HG02623 (cell line): ENCODE results near the gene AMER1.
"Not testable (repeated sequence)": the region's sequence is repeated elsewhere in the genome, so short reads cannot be mapped to it uniquely, and the experiment has no call there.

Source experiments
- ATAC-seq: cut with Tn5 transposase; IDR thresholded peaks from one replicate; pipeline ENCODE4 v1.9.1; 2021; ENCODE audit warnings: moderate library complexity; ENCODE audit not compliant: unreplicated experiment

AMER1 gene

DNA sequence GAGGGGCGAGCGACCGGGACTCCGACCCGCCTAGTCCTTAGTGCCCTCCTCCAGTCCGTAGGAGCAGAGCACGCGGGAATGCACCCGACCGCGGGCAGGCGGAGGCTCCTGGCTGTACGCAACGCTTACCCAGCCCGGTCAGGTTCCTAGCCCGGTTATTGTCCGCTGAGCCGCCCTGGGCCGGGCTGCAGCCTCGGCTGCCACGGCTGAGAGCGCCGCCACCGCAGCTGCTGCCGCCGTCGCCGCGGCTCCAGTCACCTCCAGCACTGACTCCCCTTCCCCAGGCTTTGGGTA, at the start of gene AMER1:
Gene AMER1, minus strand, starts transcription at position 268 of the 294 bp plus-strand sequence. CDS start 12,422 bp downstream, outside the sequence.
- ATAC-seq: peak; percentile 32

DNA sequence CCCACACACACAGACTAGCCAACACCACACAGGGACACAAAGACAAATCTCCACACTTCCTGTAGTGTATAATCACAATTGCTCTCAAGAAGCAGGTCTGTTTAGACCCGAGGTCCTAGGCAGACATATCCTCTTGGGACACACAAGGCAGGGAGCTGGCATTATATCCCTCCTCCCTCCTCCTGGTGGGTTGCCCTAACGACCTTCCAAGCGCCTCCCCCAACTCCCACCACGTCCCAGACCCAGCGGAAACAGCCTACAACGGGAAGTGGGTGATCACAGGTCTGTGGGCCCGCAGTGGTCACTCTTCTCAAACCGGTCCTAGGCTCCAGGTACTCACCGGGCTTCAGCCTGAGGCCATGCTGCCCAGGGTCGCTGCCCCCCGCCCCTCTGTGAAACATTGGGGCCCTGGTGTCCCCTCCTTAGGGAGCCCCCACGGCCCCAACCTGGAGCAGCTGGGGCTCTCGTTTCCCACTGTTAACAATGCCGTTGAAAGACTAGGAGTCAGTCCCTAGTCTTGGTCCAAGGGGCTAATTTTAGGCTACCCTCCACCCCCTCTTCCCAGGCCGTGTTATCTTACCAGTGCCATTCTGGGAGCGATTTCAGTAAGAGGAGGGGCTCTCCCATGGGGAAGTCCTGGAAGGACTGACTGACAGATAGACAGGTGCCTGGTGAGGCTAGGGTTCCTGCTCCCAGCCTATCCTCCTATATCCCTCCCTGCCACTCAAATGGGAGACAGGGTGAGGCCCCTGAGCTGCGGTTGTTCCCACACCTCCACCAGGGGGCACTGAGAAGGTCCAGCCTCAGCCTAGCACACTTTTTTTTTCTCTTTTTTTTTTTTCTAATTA, 24.8 kb upstream of the AMER1 start, which contains the start of gene ASB12:
Gene ASB12, minus strand, starts transcription at position 485 of the 848 bp plus-strand sequence. CDS start 4,957 bp downstream, outside the sequence.
- no peak for ATAC-seq

DNA sequence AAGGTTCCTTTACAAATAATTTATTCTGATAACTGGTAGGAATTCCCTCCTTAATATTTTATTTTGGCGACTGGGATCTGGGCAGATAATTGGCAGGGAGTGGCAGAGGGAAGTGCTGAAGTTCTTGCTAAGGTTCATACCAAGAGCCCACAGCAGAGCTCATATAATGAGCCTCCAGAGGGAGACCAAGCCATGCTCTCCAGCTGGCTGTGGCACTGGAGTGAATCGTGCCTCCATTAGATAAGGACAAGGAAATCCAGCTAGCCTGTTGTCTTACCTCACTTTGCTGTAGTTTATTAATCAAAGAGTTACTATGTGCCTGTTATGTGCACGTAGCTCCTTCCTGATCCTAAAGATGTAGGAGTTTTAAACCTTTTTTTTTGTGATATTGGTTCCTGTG, 23.6 kb upstream of the AMER1 start:
- ATAC-seq: no peak

DNA sequence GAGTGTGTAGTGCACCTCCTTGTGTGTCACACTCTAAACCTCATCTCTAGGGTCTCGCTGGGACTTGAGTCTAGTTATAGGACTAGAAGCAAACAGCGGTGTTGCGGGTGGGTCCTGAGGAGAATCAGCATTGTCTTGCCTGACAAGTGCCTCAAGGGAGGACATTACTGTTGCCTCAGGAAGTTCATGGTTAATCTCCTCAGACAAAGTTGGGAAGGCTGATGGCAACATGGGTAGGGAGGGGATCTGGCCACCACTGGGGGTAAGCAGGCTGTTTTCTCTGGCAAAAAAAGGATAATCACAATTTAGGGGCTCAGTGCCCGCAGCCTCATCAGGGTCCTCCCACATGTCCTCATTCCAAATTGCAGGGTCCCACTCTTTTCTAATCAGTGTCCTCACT, 12.5 kb upstream of the AMER1 start:
- no peak for ATAC-seq

DNA sequence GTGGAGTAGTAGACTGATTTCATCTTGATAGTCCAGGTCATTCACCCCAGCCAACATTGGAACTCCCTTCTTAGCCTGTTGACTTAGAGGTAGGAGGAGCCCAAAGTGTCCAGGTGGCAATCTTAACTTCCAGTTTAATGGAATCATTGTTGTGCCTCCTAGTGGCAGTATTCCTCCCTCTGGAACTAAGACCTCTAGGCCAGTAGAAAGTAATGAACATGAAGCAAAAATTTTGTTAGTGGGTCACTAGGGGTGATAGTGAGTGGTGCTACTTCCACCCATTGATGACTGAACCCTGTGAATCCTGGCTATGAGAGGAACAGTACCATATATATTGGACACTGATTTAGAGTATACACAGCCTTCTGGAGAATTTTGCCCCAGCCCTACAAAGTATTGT, 8.5 kb upstream of the AMER1 start:
- ATAC-seq: not testable (repeated sequence)

DNA sequence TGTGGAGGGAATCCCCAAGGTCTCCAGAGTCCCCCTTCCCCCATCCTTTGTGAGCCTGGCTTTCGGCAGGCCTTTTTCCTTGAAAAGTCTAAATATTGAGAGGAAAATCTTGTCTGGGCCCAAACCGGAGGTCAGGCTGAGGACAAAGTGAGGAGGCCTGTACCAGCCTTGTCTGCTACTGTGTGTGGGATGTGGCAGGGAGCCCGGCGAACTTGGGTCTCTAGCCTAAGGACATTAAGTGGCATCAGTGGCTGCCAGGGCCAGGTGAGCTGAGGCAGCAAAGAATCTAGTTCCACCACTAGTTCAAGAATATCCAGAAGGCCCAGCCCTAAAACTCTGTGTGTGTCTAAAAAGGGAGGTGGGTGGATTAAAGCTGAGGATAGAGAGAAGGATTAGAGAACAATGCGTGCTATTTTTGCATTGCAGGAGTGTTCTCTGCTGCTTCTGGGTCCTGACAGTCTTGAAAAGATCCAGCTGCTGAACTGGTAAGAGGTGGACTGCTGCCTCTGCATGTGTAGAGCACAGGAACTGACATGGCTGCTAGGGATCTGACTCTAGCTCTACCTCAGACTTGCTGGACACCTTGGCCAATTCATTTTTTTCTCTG, 1.2 kb upstream of the AMER1 start:
- no peak for ATAC-seq

DNA sequence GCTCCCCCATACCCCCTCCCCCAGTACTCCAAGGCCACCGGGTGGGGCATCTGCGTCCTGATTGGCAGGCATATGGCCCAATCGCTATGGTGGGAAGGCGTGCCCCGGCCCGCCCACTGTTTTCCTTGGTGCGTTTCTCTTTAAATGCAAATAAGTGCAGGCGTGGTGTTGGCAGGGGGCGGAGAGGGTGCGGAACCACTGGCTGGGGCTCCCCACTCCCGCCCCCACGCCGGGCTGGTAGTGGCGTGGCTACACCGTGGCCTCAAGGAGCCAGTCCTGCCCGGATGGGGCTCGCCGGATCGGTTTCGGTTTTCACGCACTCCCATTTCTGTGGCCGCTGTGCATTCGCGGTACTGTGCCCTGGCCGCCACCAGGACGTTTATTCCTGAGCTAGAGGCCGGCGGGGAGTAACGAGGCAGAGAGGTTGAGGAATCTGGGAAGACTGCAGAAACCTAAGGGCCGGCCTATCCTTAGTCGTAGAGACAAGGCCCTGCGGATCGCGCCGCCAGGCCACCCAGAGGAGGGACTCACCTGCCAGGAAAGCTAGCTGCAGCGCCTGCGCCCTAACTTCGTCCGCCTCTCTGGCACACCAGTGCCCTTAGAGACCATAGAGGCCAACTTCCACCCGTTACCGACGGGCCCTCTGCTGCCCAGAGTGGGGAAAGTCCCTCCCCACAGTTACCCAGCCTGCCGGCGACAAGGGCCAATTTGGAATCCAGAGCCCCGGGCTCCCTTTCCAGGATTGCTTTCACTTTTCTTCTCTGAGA, 410 bp upstream of the AMER1 start:
- peak; percentile 82 for ATAC-seq

DNA sequence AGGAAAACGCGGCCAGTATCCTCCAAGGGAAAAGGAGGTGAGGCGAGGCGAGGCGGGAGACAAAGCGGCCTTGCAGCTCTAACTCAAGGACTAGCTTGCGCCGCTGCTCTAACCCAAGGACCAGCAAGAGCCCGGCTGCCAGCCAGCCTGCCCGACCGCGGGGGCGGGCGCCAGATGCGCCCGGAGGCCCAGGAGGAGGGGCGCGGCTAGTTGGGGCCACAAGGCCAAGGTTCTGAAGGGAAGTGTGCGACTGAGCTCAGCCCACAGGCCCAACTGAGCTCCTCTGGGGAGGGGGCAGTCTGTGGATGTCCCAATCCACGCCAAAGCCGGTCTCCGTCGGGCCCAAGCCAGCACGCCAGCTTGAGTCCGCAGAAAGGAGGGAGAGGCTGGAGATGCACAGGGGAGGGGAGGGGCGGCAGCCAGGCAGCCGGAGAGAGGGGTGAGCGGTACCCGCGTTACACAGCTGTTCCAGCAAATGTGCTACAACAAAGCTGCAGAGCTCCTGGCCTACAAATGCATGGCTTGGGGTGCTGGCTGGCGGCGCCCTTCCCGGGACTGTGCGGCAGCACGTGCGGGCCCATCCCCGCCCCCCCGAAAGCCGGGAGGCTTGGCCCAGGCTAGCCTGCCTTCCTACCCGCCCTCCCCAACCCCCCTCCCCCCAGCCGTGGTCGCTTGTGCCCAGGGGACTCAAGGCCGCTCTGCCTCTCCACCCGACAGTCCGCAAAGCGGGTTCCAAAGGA, 637 bp downstream of the AMER1 start:
- ATAC-seq: peak; percentile 2

DNA sequence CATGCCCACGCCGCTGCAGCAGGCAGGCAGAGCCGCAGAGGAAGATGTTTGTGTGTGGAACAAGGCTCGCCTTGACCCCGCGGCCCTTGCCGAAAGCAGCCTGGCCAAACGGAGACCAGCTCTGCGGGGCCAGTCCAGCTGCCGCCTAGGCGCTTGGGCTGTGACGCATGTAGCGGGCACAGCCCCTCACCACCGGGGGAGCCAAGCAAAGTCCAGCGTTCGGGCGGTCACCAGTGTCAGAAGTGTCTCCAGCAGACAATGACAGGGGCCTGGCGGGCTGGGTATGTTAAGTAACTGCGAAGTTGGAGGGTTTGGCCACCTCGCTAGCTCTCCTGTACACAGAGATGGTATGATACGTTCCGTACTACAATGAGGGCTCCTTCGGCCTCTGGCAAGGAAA, 1.3 kb downstream of the AMER1 start:
- no peak for ATAC-seq

DNA sequence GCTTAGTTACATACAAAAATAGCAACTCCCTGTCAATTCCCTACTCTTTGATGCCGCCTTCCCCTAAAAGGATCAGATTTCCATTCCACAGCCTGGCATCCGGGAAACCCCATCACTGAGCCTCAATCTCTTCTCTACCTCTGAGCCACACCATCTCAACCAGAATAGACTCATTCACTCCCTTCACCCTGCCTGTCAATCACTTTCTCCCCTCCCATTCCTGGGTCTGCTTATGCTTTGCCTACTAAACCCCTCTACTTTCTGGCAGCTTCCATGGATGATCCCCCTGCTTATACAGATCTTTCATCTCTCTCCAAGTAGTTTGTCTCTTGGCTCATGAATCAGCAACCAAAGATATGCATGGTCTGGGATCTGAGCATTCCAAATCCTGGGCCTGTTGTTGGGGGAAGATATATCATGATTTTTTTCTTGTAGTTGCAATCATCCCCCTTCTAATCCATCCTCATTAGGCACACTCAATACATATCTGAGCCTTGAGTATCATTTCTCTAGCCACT, 2.6 kb downstream of the AMER1 start:
- ATAC-seq: no peak

DNA sequence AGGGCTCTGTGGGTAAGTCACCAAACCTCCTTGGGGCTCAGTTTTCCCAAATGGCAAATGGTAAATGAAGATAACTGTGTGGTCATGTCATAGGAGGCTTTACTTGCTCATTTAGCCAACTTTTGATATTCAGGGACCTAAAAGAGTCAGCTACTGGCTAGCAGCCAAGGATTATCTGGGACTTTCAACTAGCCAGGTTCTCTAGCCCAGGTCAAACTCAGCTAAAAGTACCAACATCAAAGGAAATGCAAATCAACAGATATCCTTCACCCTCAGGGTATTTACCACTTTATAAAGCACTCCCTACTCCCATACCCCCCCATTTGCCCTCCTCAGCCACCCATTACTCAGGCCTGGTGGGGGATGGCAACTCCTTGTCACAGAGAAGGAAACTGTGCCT, 7.5 kb downstream of the AMER1 start:
- ATAC-seq: no peak

DNA sequence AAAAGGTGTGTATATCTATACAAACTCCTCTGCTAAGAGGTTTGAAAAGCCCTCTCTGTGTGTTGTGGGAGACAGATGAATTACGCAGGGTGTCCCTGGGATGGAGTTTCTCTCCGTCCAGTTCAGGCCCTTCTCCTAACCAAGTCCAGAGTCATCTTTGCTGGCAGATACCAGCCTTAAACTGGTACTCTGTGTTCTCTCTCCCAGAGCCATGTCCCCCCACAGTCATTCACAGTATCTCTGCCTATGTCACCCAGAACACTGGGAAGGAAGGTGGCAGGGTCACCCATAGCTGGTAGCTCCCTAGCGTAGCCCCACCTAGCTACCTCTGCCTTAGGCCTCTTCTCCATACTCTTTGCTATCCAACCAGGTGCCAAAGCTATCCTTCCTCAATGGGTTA, 8.9 kb downstream of the AMER1 start:
- no peak for ATAC-seq

DNA sequence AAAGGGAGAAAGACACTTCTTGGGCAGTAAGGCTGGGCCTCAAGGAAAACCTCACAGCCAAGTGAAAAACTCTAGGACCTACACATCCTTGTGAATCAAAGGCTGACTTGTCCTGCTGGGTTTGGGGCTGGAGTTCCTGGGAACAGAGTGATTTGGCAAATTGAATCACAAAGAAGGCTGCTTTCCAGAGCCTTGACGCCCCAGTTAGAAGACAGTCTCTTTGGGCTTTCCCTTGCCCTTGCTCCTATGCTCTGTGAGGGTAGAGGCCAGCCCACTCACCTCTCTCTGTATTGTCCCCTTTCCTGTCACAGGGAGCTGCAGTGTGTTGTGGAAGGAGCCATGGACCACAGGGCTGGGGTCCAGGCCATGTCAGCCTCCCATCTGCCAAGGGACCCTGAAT, 9.6 kb downstream of the AMER1 start:
- ATAC-seq: no peak

DNA sequence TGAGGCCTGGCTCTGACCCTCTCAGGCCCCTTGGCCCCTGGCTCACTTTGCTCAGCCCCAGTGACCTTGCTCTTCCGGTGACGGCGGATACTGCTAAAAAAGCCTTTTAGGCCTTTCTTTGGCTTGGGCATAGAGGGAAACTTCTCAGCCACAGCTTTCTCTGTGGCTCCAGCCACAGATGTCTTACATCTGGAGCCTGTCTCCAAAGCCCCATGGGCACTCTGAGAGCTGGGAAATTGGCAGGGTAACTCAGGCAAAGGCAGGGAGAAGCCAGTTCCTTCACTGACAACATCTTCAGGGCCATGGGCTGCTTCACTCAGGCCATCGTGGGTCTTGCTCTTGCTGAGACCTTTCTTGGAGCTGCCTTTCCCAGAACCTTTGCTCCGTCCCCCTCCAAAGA, 12.8 kb downstream of the AMER1 start:
- no peak for ATAC-seq

DNA sequence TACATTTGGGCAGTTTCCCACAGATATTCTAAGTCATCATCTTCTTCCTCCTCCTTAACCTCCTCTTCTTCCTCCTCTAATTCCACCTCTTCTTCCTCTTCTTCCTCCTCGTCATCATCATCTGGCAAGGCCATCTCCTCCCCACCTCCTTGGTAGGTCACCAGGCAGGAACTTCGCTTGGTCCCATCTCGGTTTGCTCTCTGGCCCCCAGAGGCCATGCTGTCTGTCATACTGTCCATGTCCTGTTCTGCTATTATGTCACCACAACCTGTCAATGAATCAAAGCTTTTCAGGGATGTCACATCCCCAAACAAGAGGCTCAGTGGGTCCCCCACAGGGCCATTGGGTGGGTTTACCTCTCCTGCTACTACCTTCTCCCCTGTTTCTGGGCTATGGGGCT, 13.5 kb downstream of the AMER1 start:
- ATAC-seq: no peak

DNA sequence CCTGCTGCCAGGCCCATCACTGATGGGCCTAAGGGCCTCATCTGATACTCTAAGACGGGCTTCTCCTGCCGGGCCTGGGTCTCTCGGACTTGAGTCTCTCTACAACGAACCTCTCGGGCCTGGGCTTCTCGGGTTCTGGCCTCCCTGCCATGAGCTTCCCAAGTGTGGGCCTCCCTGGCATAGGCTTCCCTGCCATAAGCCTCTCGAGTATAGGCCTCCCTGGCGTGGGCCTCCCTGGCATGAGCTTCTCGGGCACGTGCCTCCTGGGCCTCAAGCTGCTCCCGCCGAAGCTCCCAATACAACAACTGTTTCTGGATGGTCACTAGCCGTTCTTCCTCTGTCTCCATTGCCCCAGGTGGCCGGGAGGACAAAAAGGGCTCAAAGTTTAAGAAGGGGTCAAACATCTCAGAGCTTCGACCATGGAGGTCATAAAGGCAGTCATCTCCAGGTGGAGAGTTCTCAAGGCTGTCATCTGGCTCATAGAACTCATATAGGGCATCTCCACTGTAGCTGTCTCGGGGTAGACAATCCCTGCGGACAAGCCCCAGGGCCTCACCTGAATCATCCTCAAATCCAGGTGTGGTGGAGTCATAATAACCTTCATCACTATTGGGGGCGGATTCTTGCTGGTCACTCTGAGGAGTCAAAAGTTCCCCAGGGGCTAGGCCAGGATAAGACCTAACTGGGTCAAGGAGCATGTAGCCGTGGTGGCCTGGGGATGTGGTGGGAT, 14.1 kb downstream of the AMER1 start:
- no peak for ATAC-seq

DNA sequence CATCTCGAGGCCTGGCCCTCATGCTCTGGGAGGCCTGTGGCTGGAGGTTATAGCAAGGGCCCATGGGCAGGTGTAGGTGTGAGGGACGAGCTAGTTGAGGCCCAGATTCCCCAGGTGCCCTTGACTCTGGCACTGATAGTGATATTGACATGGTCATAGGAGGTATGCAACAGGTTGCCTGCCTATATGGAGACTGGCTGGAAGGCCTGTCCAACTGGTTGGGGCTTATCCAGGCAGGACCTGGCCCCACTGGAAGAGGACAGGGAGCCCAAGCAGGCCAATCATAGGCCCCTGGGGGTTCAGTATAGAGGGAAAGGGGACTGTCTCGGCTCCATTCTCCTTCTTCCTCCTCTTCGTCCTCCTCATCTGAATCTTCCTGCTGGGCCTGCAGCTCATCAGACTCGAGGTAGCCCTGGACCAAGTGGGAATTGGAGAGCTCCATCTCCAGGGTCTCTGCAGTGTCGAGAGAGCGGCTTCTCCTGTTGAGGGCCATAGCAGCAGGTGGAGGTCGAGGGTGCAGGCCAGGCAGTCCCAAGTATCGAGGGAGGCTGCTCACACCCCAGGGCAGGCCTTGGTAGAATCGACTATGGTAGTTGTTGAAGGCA, 15.3 kb downstream of the AMER1 start:
- no peak for ATAC-seq

DNA sequence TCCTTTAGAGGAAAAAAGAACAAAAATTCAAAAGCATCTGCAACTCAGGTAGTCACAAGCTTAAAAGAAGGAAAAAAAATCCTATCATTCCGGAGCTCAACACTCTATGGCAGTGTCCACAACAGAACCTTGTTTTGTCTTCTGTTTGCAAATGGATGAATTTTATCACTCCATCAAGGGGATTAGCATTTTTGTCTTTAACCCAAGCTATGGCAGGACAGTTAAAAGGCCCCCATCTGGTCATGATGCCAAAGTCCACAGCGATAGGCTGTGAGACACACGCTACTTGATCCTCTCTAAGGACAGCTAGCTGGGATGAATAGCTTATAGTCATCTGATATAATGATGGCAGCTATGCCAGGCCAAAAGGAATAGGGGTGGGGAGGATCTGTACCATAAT, 16.6 kb downstream of the AMER1 start:
- ATAC-seq: no peak

DNA sequence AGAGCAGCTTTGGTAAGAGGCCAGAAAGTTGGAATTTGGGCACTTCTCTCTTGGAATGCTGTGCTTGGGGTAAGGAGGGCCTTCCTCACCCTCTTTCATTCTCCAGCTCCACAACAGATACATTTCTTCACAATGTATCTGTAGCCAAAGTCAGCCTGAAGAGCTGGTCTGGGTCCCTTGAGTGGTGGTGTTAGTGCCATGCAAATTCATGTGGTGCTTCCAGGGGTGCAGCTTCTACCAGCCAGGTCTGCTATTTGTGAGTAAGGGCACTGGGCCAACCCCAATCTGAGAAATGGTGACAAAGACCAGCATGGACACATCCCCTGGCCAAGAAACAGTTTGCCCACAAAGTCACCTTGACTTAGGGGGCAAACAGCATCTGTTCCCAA, 17.8 kb downstream of the AMER1 start:
- ATAC-seq: no peak
